GM23248 (cell line): ENCODE results near the gene MUC13.

ENCODE experiments used
- EZH2 ChIP-seq: fragments of 200-600 bp; sonication (generic); IDR thresholded peaks from 2 replicates; pipeline ENCODE4 v1.6.1; 2018; ENCODE audit warnings: antibody characterized with exemption, mild to moderate bottlenecking; ENCODE audit not compliant: insufficient read depth, poor library complexity, severe bottlenecking
- EZH2phosphoT487 ChIP-seq: fragments of 200-600 bp; sonication (generic); IDR thresholded peaks from 2 replicates; pipeline ENCODE4 v1.6.1; 2018; ENCODE audit warnings: antibody characterized with exemption, moderate library complexity, mild to moderate bottlenecking, low read depth; ENCODE audit not compliant: insufficient read depth

- no peak for TF ChIP-seq EZH2phosphoT487
- TF ChIP-seq EZH2 = no peak
These were observed 55.2 kb downstream of the MUC13 start for GRCh38 chr3:124879337-124879680.
